GM21737 (cell line): ENCODE measurements around the gene CABP7.

Experiments
- ATAC-seq: cut with Tn5 transposase; IDR thresholded peaks from one replicate; pipeline ENCODE4 v1.9.1; 2021; ENCODE audit warnings: mild to moderate bottlenecking, moderate library complexity; ENCODE audit not compliant: unreplicated experiment

The CABP7 gene

DNA sequence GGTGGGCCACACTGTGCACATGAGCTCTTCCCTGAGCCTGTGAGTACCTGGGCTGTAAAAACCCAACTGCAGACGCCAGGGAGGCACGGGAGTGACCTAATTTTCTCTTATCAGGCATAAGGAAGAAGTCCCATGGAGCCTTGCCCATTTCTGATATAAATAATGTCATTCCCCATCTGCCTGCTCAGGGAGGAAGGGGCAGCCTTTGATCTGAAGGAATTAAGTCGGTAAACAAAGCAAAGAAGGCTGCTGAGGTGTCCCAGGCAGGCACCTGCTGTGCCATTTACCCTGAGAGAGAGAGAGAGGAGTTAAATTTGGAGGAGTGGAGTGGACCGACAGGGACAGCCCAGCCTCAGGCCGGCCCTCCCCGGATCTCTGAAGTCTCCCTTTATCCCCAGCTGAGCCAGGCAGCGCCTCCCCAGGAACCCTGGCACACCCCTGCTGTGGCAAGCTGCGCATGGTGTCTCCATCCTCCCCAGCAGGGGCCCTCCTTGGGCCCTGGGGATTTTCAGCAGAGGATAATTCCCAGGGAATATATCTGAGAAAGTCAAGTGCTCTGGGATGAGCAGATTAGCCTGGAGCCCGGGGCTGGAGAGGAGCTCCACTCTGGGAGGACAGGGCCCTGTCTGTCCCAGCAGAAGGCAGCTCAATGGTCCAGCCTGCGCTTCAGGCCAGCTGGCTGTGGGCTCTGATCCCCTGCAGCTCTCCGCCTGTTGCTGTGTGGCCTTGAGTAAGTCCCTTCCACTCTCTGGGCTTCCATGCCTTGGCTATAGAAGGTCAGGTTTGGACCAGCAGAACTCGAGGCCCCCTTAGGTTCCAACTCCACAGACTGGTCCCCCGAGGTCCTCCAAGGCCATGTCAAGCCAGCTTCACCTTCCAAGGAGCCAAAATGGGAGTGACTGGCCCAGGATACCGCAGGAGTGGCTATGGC lies 17.5 kb upstream of the CABP7 start:
- no peak for ATAC-seq

DNA sequence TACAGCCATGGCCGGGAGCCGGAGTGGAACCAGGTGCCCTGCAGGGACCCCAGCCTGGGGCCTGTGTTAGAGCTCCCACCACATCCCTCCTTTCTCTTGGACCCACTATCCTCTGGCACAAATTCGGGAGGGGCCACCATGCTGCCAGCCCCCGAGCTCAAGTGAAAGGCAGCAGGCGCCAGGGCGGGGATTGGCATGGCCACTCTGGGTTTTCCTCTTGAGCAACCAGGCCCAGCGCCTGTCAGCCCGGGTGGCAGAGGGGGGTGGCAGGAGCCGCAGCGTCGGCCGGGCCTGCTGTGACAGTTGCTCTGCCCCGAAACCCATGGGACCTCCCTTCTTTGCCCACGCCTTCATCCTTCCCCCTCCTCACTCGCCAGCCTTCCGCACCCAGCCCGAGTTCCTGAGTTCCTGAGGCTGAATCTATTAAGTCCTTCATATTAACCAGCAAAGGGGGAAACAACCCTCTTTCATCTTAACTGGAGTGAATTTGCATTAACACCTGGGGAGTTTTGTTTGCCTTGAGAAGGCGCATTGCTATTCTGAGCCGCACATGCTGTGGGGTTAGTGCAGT lies 16.8 kb upstream of the CABP7 start:
- no peak for ATAC-seq

DNA sequence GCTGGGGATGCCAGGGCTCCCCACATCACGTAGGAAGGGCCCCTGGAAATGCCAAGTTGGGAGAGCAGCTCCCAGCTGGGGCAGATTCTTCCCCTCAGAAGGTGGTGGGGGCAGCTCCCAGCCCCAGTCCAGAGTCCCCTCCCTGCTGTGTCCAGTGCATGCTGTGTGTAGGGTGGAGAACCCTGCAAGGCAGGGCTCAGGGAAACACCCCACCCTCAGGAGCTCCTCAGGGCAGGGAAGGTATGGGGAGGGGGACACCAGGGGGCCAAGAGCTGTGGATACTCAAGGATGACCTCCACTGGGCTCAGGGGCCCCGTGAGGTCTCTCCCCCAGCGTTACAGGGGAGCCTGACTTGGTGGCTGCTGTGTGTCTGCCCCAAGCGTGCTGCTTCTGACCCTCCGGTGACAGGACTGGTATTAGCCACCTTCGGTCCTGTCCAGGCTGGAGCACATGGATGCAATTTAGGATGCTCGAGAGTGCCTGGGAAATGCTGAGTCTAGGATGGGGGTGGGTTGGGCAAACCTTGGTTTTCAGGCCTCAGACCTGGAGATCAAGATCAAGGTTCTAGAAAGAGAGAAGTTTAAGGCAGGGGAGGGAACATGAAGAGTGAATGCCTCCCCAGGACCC lies 16.1 kb upstream of the CABP7 start:
- no peak for ATAC-seq

DNA sequence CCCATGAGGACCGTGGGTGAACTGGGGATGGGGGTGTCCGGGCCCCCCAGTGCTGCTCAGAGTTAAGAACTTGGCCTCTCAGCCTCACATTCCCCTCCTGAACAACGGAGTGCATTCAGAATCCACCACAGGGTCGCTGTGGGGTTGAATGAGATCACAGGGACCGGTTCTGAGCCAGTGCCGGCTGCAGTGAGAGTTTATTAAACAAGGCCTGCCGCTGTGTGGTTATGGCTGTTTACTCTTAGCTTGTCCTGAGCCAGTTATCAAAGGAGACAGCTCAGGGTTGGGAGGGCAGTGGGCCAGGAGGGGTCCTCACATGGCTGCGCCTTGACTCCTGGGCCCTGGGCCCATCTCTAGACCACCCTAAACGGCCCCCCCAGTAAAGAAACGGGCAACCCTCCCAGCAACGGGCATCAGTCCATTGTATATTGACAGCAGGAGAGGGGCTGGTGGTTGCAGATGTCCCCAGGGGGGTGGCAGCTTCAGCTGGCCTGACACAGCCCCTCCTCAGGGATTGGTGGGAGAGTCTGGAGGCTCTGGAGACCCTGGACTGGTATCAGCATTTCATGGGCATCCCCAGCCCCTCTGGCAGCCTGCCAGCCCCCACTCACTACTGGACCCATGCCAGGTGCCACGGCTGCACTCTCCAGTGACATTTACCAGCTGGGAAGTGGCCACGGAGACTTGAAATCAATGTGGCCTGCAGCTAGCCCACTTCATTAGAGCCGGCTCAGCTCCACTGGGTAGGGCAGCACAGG lies 15.1 kb upstream of the CABP7 start:
- ATAC-seq: no peak

DNA sequence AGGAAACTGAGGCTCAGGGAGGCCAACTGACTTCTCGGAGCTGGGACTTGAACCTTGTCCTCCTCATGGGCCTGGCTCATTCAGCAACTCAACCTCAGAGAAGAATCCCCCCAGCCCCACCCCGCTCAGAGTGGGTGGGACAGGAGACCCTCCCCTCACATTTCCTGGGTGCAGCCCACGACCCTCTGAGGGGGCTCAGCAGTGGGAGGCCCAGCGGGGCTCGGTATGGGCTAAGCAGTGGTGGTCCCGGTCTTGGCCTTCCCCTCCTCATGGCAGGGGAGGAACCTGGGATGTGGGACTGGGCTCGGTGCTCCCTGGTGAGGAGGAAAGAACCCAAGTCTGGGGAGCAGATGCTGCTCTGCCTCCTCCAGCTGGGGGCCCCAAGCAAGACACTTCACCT lies 14.2 kb upstream of the CABP7 start:
- ATAC-seq: no peak

DNA sequence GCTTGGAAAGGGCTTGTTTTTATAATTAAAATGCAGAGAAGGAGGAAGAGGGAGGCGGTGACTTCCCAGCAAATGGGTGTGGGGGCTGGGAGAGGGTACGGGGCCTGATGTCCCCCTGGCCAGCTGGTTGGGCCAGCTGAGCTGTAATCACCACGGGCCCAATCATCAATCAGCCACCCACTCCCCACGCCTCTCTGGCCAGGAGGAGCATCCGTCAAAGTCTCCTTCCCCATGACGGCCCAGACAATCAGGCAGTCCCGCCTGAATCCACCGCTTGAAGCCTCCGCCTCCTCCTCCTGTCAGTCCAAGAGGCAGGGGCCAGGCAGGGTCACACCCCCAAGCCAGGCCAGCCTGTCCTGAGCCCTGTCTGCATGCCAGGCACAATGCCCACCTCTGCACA lies 13.3 kb upstream of the CABP7 start:
- ATAC-seq: no peak

DNA sequence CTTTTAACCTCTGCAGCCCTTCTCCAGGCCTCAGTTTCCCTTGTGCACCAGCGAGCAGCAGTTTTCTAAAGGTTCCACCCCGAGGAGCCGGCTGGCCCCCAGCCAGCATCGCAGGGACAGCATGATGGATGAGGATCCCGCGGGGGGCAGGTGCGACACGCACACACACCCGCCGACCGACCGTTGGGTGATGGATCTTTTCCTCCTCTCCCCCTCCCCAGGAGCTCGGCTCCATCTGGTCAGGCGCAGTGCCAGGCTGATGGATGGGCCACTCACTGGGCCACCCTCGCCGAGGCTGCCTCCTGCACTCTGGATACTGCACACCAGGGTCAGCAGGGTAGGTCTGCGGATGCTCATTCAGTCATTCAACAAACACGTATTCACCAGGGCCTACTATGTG lies 12.8 kb upstream of the CABP7 start:
- no peak for ATAC-seq

DNA sequence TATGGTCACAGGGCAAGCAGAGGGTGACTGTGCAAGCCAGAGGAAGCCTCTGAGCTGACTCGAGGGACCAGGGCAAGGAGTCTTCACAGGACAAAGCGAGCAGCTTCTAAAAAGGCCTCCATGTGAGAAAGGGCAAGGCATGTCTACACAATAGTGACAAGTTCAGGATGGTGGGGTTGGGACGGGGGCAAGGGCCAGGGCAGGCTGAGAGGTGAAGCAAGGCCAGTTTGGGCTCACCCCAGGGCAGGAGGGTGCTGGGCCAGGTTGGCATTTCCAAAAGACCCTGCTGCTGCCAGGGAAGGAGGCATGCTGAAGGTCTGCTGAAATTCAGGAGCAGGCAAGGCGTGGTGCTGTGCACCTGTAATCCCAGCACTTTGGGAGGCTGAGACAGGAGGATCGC lies 12.3 kb upstream of the CABP7 start:
- no peak for ATAC-seq

DNA sequence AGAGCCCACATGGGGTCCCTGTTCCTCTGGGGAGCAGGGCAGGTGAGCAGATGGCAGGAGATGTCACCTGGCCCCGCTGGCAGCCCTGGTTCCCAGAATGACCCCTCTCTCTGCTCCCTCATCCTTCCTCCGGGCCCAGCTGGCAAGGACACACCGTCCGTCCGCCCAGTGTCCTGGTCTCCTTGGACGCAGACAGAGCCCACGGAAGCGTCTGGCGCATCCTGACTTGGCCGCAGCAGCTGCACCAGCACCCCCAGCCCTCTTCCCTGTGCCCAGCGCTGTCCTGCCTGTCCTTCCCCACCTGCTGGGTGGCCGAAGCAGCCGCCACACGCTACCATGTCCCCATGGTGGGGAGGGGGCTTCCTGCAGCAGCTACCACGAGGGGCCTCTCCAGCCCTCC lies 9.6 kb upstream of the CABP7 start:
- no peak for ATAC-seq

DNA sequence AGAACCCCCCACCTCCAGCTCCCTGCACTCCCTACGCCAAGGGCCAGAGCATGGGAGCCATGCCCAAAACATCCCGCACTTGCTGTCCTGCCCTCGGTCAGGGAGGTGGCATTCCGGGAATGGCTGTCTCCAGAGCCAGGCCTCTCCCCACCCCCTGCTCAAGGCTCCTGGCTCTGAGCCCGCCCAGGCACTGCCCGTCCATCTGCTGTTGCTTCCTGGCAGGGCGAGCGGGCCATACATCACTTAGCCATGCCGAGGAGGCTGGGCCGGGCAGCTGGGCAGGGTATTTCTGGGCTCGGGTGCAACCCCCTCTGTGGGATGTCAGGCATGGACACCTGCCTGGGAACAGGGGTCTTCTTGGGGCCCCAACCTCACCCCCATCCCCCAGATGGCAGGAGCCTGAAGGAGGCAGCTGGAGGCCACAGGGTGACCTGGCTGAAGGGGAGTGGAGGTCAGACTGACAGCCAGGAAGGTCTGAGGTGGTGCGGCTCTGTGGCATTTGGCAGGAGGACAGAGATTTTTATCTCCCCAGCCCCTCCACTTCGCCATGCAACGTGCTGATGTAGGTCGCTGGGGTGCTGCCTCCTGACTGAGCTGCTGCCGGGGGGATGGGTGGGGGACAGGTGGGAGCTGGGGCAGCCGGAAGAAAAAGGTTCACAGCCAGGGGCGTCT lies 8.7 kb upstream of the CABP7 start:
- no peak for ATAC-seq

DNA sequence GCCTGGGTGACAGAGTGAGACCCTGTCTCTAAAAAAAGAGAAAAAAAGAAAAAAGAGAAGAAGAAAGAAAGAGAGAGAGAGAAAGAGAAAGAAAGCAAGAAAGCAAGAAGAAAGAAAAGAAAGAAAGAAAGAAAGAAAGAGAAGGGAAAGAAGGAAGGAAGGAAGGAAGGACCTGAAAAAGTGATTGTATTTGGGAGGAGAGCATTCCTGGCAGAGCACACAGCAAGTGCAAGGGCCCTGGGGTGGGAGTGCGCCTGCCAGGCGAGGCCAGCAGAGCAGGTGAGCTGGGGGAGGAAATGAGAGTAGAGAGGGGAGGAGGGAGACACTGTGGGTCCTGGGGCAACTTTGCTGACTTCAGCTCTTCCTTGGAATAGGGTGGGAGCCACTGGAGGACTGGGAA lies 7.7 kb upstream of the CABP7 start:
- no peak for ATAC-seq

DNA sequence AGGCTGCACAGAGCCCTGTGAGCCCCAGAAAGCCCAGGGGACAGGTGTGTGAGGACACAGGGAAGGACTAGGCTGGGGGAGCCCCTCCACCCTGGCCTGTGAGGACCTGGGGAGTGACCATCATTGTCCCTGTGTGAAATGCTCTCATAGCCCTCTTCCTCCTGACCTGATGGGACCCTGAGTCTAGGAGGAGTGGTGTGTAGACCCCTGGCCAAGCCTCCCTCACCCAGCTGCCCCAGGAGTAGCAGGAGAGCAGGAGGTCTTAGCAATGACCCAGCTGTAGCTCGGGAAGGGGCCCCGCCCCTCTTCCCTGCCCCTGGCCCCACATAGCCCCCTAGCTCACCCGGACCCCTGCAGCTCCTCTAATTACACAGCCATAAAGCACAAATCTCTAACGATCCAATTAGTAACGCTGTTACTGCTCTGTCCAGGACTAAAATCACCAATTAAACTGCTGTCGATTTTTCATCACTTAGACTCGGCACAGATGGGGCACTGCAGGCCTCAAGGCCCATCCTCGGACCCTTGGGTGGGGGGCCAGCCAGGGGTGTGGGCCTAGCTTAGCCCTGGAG lies 6.6 kb upstream of the CABP7 start:
- no peak for ATAC-seq

DNA sequence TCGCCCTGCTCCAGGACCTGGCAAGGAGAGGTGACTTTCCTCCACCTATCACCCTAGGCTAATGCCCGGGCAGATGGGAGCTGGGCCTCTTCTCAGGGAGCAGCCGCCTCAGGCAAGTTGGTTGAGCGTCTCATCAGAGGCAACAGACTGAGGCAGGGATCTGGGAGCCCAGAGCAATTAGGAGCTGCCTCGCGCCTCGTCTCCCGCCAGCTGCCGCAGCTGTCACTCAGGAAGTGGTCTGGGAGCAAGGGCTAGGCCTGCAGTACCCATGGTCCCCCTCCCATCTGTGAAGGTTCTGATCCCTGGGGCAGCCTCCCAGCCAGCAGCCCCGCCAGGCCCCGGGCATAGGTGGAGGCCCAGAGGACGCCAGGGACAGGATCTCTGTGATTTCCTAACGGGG lies 4.6 kb upstream of the CABP7 start:
- no peak for ATAC-seq

DNA sequence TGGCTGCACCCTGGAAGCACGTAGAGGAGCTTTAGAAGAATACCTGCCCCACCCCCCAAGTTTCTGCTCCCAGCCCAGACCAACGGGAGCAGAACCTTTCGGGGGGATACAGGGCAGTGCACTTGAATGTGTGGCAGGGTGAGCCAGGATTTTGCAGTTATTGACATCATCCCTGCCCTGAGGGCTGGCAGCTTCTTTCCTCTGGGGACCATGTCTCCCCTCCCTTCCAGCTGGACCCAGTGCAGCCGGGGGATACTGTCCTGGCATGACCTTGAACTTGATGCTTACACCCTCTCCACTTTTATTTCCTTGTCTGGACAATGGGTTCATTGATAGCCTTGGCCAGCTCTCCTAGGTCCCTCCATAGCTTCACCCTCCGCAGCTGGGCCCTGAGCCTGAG lies 4.1 kb upstream of the CABP7 start:
- ATAC-seq: no peak

DNA sequence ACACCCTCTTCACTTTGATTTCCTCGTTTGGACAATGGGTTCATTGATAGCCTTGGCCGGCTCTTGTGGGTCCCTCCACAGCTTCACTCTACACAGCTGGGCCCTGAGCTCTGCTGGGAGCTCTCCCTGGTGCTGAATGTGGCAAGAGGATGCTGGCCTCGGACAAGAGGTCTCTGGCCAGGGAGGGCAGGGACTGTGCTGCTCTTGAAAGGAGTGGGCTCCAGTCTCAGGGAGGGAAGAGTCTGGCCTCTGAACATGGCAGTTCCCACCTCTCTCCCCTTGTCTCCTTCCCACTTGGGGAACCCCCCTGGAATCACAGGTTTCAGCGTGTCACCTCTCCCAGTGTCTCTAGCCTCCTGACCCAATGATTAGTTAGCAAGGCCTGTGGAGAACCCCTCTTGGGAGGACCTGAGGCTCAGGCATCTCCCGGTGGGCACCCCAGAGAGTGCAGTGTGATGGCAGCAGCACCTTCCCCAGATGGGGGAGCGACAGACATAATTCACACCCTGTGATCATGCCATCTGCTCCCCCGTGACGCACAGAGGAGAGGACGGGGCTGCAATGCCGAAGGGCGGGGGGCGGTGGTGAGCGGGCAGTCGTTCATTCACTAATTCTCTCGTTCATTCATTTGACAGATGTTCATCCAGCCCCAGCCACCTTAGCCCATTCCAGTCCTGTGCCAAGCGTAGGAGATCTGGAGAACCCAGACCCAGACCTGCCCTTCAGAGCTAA lies 2.8 kb upstream of the CABP7 start:
- ATAC-seq: no peak

DNA sequence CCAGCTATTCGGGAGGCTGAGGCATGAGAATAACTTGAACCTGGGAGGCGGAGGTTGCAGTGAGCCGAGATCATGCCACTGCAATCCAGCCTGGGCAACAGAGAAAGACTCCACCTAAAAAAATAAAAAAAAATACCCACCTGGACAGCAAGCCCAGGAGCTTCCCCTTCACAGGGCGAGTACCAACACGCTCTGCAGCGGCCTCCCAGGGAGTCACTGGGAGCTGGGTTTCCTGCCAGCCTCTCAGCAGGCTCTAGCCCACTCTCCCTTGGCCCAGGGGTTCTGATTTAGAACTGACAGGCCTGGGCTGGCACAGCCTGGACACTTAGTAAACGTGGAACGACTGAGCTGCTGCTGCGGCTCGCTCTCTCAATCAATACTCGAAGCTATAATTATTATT lies 2.0 kb upstream of the CABP7 start:
- no peak for ATAC-seq

DNA sequence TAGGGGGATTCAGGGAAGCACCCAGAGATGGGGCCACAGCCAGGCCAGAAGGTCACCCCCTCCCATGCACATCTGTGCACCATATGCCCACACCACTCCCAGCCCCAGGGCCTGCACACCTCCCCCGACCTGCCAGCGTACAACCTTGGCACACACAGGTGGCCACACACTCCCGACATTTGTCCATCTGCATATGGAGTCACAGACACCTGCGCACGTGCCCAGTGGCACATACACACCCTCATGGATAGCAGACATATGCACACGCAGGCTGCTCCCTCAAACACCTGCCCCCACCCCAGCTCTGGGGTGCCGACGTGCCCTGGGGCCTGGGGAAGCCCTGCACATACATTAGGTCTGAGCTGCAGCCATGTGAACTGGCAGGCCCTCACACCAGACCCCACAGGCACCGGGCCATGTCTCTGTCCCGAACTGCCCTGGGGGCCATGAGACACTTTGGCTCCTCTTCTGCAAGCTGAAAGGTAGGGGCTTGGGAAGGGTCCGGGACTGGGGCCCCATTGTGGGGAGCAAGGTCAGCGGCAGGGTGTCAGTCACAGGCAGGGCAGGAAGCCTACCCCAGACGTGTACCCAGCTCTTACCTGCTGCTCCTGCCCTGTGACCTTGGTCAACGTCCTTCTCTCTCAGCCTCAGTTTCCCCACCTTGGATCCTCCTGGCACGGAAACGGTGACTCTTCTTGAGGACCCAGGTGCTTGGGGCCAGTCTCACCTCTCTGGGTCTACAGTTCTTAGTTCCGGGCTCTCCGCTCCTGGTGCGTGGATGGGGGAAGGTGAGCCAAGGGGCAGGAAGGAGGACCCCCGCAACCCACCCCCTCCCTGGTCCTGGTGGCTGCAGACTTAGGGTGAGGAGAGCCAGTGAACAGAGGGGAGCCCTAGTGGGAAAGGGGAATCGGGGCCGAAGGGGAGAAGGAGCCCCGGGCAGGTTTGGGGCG lies 579 bp upstream of the CABP7 start:
- no peak for ATAC-seq

DNA sequence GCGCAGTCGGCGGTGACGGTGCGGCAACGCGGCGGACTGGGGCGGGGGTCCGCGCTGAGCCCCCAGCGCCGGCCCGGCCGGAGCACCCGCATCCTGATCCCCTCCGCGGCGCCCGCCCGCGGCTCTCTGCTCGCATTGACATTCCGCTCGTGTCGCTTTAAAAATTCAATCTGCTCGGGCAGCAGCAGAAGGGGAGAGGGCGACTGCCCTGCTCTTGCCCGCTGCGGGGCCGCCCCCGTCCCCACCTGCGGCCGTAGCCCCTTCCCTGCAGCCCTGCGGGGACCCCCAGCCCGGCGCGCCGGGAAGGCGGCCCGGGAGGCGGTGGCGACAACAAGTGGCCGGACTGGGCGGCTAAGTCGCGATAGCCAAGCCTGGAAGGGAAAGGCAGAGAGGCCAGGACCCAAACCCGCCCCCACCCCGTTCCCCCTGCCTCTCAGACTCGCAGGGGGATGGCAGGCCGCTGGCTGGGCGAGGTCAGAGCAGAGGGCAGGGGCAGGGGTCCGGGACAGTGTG lies 1.1 kb downstream of the CABP7 start:
- no peak for ATAC-seq

DNA sequence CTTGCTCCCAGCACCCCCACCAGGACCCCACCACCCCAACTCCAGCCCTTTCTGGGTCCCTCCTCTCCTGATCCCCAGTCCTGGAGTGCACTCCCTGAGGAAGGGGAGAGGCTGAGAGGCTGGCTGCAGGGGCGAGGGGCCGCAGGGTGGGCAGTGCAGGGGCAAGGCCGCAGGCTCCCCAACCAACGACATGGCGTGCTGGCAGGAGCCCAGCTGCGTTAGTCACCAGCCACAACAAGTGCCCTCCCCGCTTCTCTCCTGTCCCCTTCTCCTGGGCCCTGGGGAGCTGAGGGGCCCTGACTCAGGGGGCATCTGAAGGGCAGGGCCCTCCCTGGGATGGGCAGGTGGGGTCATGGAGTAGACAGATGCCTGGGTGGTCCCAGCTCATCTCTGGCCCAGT lies 2.3 kb downstream of the CABP7 start:
- ATAC-seq: no peak
